Left renal pelvis (tissue), 4 donors: Measurements from ENCODE around the gene LRRC27. TPM values are rescaled to one million over a fixed set of nuclear protein-coding genes. Genes with fewer than 3 reads are reported as not detected.

ENCODE experiments used
- DNase-seq, 4 donors: peaks; one replicate each; pipeline ENCODE4 v3.0.0-alpha.2; 2013; ENCODE audit warnings: low read depth in 4 of 4, low spot score in 3 of 4
- polyA plus RNA-seq, 4 donors: library from polyadenylated mRNA; unstranded; fragments of 120-200 nt; gene quantifications; one replicate each; pipeline ENCODE4 v1.2.1, GENCODE V29; 2013; ENCODE audit not compliant: insufficient read length in 4 of 4

LRRC27 gene
- polyA plus RNA-seq, 4 donors: 14.2 to 34.7 (median 25.4) TPM

DNA sequence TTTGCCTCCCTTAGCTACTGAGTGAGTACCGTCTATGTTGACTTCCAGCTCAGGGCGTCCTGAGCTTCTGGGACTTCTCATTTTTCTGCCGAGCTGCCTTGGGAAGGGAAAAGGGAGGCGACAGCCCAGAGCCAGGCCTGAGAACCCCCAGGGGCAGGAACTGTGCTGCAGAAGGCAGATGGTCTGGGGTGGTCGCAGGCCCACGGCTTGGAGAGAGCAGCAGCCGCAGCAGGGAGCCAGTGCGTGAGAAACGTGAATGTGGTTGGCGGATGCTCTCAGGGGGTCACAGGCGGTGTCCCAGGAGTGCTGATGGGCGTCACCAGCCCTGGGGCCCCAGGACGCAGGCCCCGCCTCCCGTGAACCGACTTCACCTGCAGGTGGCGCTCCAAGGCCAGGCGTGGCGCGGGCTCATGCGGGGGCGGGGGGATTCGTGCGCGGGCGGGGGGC, 55.8 kb downstream of the LRRC27 start:
- no peak for DNase-seq

DNA sequence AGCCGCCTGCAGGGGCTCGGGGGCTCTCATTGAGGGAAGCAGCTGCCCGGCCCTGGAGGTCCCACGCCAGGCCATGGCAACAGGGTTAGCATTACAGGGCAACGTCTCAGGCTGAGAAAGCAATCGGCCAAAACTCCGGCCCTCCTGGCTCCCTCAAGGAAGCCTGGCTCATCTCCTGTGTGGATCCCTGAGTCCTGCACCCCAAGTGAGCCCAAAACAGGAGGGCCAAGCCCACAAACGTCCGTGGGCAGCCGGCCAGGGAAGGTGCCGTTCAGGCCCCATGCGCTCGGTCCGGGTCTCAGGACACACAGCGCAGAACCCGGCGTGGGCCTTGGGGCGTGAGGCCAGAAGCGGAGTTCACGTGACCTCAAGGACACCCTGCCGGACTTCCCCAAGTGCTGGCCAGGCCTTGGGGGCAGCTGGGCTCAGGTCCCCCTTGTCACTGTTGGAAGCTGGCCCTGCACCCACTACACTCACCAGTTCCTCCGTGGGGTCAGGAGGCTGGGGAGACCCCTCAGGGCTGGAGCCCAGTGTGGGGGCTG, 57.0 kb downstream of the LRRC27 start:
- no peak for DNase-seq

DNA sequence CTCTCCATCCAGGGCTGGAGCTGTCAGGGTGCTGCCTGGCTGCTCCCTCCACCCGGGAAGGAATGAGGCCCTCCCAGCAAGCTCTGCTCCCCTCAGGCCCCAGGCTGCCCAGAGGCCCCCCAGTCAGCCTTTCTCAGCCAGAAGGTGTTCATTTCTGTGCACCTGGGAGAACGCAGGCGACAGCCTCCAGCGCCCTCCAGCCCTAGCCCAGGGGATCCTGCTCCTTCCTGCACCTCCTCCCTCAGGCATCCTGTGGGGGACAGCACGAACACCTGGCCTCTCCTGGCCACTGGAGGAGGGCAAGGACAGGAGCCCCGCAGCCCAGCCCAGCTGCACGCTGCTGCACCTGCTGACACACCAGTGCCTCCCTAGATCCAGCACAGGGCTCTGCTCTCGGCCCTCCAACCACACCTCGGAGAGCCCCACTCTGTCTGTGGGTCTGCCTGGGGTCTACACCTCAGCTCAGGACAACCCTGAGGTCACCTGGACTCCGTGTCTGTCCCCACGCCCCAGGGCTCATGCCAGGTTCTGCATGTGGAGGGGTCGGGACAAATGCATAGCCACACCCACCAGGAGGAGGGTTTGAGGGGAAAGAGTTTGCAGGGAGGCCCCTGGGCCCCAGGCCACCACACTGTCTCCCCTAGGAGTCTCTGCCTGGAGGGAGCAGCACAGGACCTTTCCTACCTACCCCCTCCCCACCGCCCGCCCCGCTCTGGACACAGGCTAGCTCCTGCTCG, 57.6 kb downstream of the LRRC27 start:
- no peak for DNase-seq

DNA sequence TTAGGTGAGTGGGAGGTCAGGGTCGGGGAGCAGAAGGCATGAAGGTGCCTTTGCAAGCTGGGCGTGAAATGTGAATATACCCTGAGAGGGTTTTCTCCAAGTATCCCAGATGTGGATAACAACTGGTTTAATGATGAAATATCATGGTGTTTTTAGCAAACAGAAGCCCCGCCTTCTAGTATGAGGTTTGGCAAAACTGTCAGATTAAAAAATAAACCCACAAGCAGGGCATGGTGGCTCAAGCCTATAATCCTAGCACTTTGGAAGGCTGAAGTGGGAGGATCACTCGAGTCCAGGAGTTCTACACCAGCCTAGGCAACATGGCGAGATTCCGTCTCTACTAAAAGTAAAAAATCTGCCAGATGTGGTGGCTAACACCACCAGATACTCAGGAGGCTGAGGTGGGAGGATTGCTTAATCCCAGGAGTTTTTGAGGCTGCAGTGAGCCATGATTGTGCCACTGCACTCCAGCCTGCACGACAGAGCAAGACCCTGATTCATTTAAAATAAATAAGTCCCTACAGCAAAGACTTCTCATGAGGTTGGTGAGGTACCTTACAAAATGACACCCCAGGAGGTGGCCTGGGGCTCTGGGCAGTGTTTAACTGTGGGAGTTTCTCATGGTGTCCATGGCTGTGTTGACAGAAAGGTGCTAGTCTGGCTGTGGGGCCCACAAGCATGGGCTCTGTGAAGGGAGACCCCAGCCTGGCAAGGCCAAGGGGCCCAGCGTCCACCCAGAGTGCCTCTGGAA, 58.4 kb downstream of the LRRC27 start:
- no peak for DNase-seq

DNA sequence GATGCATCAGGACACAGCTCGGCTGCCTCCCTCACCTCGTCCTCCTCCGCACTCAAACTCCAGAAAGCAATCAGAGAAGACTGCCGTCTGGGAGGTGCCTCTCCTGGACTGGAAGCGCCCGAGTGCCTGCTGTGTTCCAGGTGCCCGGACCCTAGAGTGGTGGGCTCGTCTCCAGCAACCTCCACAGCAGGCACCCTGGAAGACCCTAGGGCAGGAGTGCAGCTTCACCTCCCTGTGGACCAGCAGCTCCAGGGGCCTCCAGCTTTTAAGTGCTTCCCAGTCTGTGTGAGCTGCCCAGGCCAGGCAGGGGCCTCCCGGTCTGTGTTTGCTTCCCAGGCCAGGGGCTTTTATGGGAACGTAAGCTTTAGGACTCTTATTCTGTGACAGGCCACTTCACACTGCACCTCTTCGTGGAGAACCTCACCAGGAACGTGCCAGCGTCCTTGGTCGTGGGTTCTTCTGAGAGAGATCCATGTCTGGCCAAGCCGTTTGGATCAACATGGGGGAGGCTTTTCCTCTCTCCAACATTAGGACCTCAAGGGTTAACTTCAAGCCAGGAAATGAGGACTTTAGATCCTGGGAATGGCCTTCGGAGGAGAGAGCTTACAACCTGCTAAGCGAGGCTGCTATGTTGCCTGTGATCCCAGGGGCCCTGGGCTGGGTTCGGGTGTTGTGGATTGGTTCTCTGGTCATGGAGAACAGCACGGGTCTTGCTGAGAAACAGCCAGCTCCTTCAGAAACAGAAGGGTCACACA, 59.1 kb downstream of the LRRC27 start:
- DNase-seq: no peak

DNA sequence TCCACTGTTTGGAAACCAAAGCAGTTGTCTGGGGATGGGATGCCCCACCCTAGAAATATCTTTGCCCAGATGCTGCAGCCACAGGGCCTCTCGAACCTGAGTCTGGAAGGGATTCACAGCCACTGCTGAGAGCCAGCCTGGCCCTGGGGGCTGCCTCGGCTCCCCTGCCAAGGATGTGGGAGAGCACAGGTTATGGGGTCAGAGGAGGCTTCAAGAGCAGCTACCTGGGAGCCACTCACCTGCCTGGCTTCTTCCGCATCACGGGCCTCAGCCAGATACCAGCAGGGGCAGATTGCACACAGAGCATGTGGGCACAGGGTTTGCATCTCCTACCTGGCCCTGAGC, 59.7 kb downstream of the LRRC27 start:
- no peak for DNase-seq

DNA sequence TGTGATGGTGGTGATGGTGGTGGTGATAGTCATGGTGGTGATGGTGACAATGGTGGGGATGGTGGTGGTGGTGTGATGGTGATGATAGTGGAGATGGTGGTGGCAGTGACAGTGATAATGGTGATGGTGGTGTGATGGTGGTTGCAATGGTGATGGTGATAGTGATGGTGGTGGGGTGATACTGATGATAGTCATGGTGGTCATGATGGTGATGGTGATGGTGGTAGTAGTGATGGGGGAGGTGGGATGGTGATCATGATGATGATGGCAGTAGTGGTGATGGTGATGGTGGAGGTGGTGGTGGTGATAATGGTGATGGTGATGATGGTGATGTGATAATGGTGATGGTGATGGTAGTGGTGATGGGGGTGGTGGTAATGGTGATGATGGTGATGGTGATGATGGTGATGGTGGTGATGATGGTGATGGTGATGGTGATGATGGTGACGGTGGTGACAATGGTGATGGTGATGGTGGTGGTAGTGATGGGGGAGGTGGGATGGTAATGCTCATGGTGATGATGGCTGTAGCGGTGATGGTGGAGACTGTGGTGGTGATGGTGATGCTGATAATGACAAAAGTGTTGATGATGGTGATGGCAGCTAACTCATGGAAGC, 60.3 kb downstream of the LRRC27 start:
- no peak for DNase-seq

DNA sequence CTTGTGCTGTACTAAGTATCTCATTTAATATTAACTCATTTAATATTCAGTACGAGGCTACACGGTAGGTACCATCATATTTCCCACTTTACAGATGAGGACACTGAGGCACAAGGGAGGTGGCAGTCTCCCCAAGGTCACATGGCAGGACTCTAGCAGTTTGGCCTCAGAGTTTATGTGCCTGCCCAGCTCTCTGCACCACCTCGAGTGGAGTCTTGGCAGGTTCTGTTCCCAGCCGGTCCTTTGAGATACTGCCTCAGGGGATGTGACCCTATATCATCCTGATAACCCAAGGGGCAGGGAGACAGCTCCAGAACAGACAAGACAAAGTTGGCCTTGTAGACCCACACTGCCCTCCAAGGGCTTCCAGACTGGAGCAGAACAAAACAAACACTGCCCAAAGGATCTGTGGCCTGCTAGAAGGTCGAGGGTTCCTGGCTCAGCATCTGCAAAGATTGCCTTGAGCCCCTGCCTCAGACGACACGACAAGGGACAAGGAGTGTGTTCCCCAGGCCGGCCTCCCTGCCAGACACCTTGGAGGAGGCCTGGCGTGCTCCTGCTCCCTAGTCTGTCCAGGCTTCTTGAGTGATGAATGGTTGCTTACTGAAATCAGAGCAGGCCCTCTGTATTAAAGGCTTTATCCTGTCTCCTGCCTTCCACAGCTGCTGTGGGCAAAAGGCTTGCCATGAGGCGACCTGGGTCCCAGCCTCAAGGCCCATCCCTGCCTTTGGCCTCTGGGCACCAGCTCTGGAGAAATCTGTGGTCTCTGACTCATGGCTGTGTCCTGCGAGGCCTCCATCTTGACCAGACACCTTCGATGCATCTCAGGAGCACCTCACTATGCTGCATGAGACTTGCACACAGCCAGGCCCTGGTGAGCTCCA, 61.1 kb downstream of the LRRC27 start:
- DNase-seq: no peak

DNA sequence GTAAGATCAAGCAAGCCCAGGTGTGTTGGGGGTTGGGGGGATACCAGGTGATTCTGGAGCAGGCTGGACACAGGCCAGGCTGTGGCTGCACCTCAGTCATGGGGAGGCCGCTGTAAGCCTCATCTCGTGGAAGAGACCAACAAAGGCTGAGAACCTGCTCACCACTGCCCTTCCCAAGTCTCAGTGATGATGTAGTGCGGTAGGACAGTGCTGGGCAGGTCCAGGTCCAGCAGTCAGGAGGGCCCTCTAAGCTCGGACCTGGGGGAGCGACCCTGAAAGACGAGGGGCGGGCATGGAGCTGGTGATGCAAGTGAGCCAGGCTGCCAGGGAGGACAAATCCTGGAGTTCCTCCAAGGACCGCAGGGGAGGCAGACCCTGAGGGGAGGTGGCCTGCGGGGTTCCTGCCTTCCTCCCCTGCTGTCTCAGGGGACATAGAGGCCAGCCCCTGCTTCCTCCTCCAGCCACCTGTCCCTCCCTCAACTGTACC, 61.7 kb downstream of the LRRC27 start:
- no peak for DNase-seq

DNA sequence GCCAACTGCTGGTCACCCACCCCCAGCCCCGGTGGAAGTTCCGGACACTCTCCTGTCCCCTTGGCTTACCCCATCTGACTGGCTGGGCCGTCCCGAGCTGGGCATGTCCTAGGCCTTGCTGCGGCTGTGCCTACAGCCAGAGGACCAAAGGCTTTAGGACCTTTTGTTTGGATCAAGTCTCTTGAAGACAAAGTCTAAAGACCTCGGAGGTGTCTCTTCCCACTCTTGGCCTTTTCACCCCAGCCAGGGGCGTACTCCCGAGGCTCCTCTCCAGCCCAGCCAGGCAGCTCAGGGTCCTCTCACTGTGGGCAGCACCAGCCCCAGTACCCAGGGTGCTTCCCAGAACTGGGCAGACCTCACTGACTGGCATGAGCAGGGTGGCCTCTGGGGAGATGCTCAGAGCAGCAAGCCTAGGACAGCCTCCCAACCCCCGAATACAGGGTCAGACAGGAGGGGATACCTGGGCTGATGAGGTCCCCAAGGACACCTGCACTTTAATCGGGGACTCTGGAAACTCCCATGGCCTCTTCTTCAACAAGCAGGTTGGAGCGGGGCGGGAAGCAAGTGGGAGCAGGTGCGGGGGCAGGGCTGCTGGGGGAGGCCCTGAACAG, 62.3 kb downstream of the LRRC27 start:
- no peak for DNase-seq

DNA sequence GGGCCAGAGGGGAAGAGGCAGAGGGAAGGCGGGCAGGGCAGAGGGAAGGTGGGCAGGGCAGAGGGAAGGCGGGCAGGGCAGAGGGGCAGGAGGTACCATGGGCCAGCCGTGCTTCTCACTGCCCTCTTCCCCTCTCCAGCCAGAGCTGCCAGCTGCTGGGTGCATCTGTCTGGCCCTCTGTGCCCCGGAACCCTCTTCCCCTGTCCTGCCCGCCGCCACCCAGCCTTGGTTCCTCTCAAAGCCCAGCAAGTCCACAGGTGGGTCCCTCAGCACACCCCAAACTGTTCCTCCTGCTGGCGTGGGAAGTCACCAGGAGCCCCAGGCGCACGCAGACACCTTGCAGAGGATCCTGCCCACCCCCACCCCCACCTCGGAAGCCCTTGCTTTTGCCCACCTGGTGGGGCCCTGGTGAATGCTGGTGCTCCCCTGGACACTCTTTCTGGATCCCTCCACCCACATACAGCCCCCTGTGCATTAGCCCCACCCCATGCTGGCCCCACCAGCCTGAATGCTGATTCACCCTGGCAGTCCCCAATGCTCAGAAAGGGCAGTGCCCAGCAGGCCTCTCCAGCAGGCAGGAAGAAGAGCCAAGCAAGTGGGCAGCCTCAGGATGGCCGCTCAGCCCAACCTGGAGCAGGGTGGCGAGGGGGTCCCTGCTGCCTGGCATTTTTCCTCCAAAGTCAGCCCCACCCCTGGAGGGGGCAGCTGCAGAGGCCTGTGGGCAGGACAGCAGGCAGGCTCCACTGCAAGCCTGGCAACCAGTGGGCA, 63.1 kb downstream of the LRRC27 start:
- DNase-seq: no peak

DNA sequence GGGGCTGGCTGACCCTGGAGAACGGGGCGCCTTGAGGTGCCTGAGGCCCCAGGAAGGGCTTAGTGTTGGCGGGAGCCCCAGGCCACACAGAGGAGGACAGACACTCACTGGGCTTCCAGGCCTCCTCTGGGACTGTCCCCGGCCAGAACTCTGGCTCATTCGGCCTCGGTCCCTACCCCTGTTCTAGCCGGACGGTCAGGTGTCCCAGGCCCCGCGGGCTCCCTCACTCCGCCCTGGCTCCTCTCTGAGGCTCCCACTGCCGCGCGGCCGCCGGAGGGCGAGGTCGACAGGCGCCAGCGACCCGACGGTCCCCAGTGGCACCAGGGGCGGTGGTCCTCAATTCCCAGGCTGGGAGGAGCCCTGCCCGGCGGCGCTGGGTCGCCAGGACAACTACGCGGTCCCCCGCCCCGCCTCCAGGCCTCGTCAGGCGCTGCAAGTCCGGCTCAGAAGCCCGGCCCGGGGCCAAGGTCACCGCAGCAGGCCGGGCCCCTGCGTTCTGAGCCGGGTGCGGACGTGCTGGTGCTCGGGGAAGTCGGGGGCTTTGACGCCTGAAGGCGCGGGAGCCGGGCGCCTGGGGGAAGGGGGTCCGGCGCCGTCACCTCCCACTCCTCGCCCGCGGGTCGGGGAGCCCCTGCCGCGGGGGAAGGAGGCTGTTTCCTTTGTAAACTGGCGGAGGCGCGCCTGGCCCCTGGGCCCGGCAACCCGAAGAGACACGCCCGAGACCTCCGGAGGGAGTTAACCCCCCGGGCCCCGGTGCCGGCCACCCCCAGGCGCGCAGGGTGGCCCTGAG, 63.9 kb downstream of the LRRC27 start:
- DNase-seq: no peak

DNA sequence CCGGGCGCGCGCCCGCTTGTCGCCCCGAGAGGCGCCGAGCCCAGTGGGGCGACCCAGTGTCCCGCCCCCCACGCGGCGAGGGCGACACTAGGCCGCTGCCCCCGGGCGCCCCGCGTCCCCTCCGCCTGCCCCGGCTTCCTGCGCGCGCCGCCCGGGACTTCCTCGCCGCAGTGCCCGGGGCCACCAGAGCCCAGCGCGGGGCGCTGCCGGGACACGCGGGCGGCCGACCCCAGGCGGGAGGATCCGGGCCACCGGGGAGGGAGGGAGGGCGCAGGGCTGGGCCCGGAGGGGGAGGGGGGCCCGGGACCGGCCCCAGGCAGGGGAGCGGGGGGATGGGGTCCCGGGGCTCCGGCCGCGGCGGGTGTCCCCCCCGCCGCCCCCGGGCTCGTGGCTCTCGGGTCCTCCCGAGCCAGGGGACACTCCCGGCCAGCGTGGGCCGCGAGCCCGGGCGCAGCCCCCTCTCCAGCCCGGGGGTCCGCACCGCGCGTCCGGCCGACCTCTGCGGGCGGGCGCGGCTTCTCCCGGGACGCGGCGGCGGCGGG, 64.6 kb downstream of the LRRC27 start:
- DNase-seq: no peak

DNA sequence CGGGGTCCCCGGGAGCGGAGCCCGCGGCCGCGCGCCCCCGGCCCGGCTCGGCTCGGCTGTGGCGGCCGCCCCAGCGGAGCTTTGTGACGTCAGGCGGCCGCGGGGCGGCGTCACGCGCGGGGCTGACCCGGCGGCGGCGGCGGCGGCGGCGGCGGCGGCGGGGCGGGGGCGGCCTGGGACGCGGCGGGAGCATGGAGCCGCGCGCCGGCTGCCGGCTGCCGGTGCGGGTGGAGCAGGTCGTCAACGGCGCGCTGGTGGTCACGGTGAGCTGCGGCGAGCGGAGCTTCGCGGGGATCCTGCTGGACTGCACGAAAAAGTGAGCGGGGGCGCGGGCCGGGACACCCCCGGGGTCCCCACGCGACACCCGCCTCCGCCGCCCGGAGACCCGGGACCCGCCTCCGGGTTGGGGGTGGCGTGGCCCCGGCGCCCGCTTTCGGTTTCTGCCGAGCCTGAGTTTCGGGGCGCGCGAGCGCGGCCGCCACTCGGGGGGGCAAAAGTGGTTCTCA, 65.1 kb downstream of the LRRC27 start, which contains the start of gene PWWP2B:
TSS of gene PWWP2B (plus strand) at position 165 of the 506 bp plus-strand sequence. CDS start at position 192, 27 bp downstream.
- DNase-seq: no peak

DNA sequence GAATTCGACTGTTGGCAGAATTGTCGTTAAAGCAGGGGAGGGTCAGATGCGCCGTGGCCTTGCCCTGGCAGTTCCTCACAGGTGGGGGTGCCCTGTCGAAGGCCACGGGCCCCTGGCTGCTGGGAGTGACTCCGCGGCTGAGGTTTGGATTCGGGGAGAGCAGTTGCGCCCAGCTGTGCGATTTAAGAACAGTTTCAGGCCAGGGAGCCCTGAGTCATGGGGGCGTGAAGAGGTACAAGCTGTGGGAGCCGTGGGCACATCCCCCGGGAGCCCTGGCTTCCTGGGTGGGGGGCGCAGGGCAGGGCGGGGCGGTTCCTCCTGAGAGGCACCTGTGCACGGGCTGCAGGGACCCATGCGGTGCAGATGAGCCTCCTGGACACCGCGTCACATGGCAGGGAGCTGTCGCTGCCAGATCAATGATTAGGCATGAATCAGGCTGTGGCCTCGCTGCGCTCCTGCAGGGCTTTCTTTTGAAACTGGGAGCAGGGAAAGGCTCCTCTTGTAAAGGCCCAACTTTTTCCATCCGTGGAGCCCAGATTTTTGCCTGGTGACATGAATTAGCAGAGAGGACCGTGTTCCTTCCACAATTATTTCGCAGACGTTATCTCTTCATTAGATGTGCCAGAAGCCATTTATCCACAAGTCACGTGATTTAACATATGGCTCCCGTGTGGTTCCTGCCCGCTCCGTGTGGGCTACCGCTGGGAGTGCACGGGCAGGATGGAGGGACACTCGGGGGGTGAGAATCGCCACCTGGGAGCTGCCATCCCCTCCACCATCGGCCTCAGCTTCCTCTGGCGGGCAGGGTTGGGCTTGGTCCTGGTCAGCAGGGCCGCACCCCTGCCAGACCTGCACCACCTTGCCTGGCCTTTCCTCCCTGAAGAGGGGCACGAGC, 65.9 kb downstream of the LRRC27 start:
- DNase-seq: no peak

DNA sequence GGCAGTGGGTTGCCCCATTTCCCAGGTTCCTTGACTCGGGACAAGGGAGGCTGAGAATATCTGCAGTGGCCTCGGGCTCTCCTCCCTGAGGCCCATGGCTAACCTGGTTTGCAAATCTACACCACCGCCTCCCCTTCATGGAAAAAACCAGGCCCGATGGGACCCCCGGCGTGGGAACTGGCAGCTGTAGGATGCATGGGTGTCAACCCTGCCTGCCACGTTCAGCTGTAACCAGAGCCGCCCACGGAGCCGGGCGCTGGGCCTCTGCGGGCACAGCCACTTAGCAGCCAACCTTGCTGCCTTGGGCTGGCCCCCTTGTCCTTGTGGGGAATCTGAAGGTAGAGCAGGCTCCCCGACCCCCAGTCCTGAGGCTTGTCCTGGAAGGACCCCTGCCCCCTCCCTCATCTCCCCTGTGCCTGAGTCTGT, 66.6 kb downstream of the LRRC27 start:
- no peak for DNase-seq
